Measurements from ENCODE around the gene CCDC30.
"Not testable (repeated sequence)": the region's sequence is repeated elsewhere in the genome, so short reads cannot be mapped to it uniquely, and the experiment has no call there.

Gene CCDC30

DNA sequence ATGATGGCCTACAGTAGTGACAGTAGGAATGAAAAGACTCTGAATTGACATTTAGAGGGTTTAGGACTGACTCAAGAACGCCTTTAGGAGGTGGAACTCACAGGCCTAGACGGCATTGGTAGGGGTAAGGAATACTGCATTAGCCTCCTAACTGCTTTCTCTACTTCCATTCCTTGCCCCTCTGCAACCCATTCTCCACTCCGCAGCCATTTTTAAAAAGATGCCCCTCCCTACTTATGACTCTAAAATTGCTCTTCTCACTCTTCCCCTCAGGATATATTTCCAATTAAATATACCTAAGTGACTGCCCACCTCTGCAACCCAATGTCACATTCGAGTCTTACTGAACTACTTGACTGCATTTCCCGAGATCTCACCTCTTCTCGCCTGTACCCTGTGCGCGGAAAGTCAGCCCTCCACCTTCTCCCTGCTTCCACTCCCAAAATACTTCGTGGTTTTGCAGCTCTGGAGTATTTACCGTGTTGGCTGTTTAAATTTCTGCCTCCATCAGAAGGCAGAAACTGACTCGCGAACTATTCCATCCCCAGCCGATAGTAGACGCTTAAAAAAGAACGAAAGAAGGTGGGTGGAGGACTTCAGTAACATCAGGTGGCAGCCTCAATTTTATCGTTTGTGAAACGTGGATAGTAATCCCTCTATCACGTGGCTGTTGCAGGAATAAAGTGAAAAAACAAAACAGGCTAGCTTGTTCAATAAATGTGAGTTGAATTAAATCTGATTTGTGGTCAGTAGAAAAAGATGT, 218.0 kb downstream of the CCDC30 start:
- peak overlapping the region; percentile 71 for H3K4me3 ChIP-seq (ENCODE audit: low read depth, low read length)
- H3K27ac ChIP-seq, result peak overlapping the region; percentile 80
- no peaks in the 10 kb centered on the region for H3K9me3 ChIP-seq (ENCODE audit: control insufficient read depth, low read length)
- H3K4me2 ChIP-seq (ENCODE audit: low read length), result peak overlapping the region; percentile 61
- H3K4me1 ChIP-seq, result peaks cover 8% of the 10 kb centered on the region
- peaks cover 23% of the 10 kb centered on the region for H3K79me2 ChIP-seq
- H3K27me3 ChIP-seq (ENCODE audit: control insufficient read depth, insufficient read depth, low read length), result no peaks in the 10 kb centered on the region
- TF ChIP-seq CTCF (IDR thresholded peaks at IDR 0.05), result no peak
- no peak overlapping the region for H3K9ac ChIP-seq
- H3K36me3 ChIP-seq (ENCODE audit: control insufficient read depth, insufficient read depth, low read length), result no peaks in the 10 kb centered on the region
- peak overlapping the region; percentile 84 for H2AFZ ChIP-seq

DNA sequence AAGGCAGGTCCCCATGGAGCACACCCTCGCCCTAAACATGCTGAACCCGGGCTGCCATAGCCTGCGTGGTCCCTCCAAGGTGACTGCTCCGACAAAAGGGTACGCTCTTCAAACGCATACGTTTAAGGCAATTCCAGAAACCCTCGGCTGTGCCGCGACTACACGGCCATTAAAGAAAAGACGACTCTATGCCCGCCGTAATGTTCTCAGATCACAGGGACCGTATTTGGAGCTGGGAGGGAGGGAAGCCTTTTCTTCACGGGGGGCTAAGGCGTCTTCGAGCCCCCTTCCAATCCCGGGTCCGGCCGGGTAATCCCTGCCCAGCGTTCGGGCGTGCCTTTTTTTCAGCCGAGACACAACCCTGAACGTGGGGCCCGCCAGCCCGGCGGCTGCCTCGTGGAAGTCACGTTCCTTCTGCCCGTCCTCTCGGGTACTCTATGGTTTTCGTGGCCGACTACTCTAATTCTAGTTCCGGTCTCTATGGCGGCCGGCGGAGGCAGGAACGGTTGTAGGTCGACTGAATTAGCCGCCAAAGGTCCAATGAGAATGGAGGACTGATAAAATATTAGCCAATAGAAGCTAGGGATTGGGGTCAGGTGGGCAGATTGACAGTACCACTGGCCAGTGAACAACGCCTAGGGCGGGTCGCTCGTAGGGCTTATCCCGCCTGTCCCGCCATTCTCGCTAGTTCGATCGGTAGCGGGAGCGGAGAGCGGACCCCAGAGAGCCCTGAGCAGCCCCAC, 218.8 kb downstream of the CCDC30 start, which contains the start of gene YBX1:
Gene YBX1, plus strand, starts transcription at position 678 of the 743 bp plus-strand sequence. CDS start 148 bp downstream, outside the sequence.
- no peak for TF ChIP-seq CTCF (IDR thresholded peaks at IDR 0.05)
- H3K36me3 ChIP-seq (ENCODE audit: control insufficient read depth, insufficient read depth, low read length), result no peaks in the 10 kb centered on the region
- H3K4me3 ChIP-seq (ENCODE audit: low read depth, low read length), result peak within 1 kb of the TSS; percentile 71
- peak within 1 kb of the TSS; percentile 79 for H3K4me2 ChIP-seq (ENCODE audit: low read length)
- H2AFZ ChIP-seq, result peak within 1 kb of the TSS; percentile 84
- no peaks in the 10 kb centered on the region for H3K9me3 ChIP-seq (ENCODE audit: control insufficient read depth, low read length)
- H3K27ac ChIP-seq, result peak within 1 kb of the TSS; percentile 80
- peaks cover 8% of the 10 kb centered on the region for H3K4me1 ChIP-seq
- no peaks in the 10 kb centered on the region for H3K27me3 ChIP-seq (ENCODE audit: control insufficient read depth, insufficient read depth, low read length)
- peaks cover 27% of the 10 kb centered on the region for H3K79me2 ChIP-seq
- H3K9ac ChIP-seq, result no peak within 1 kb of the TSS

DNA sequence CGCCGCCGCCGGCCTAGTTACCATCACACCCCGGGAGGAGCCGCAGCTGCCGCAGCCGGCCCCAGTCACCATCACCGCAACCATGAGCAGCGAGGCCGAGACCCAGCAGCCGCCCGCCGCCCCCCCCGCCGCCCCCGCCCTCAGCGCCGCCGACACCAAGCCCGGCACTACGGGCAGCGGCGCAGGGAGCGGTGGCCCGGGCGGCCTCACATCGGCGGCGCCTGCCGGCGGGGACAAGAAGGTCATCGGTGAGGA, 219.3 kb downstream of the CCDC30 start:
- not testable (repeated sequence) for H3K27ac ChIP-seq; H3K4me2 ChIP-seq (ENCODE audit: low read length); H3K9me3 ChIP-seq (ENCODE audit: control insufficient read depth, low read length); H3K27me3 ChIP-seq (ENCODE audit: control insufficient read depth, insufficient read depth, low read length); H3K36me3 ChIP-seq (ENCODE audit: control insufficient read depth, insufficient read depth, low read length); H3K9ac ChIP-seq; H3K4me1 ChIP-seq; H2AFZ ChIP-seq
- Histone ChIP-seq H3K4me3 (ENCODE audit: low read depth, low read length) (peak overlapping the region; percentile 71), H3K79me2 (peaks cover 32% of the 10 kb centered on the region)

DNA sequence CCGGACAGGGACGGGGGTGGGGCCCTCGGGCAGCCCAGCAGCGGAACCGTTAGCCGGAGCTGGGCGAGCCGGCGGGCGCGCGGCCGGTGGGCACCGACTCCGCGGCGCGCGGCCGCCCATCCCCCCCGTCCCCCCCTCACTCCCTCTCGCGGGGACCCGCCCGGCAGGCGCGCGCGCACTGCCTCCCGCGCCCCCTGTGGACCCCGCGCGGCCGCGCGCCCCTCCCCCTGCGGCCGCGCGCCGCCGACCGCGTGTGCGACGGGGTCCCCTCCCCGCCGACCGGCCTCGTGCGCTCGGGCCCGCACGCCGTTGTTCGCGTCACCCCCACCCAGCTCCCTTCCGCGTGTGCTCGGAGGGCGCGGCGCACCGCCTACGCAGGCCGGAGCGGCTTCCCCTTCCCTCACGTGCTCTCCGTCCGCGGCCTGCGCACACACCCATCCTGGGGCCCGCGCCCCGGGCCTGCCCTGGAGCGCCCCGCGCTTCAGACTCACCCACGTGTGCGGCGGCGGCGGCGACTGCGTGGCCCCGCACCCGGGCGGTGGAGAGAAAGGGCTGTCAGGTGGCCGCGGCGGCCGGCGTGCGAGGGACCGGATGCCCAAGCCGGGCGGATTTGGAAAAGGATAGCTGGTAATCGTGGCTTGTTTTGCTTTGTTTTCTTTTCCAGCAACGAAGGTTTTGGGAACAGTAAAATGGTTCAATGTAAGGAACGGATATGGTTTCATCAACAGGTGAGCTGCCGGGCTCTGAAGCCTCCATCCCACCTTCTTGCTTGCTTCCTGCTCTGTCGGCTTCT, 219.8 kb downstream of the CCDC30 start:
- no peaks in the 10 kb centered on the region for H3K27me3 ChIP-seq (ENCODE audit: control insufficient read depth, insufficient read depth, low read length)
- H3K4me2 ChIP-seq (ENCODE audit: low read length), result peak overlapping the region; percentile 79
- H2AFZ ChIP-seq, result peak overlapping the region; percentile 58
- no peak overlapping the region for H3K9ac ChIP-seq
- H3K36me3 ChIP-seq (ENCODE audit: control insufficient read depth, insufficient read depth, low read length), result no peaks in the 10 kb centered on the region
- no peaks in the 10 kb centered on the region for H3K9me3 ChIP-seq (ENCODE audit: control insufficient read depth, low read length)
- no peak for TF ChIP-seq CTCF (IDR thresholded peaks at IDR 0.05)
- peak overlapping the region; percentile 71 for H3K4me3 ChIP-seq (ENCODE audit: low read depth, low read length)
- peaks cover 8% of the 10 kb centered on the region for H3K4me1 ChIP-seq
- H3K79me2 ChIP-seq, result peaks cover 37% of the 10 kb centered on the region
- H3K27ac ChIP-seq, result peak overlapping the region; percentile 42

DNA sequence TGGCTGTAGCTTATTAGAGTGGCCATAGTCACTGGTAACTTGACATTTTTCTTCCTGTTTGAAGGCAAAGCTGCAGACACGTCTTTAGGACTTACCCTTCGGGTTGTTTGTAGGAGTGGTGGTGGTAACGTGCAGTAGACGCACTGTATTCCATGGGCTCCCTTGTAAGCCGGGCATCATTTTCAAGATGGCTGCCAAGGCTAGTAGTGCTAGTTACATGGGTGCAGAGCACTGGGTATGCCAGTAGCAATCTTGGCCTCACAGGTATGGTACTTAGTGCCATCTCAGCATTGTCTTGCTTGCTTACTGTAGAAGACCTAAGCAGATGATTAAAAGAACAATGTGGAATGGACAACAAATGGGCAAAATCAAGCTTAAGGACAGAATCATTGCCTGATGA, 221.1 kb downstream of the CCDC30 start:
- Histone ChIP-seq H3K27ac (no peak overlapping the region), H3K9me3 (ENCODE audit: control insufficient read depth, low read length) (no peaks in the 10 kb centered on the region), H3K9ac (no peak overlapping the region), H2AFZ (no peak overlapping the region), H3K36me3 (ENCODE audit: control insufficient read depth, insufficient read depth, low read length) (no peaks in the 10 kb centered on the region), H3K4me2 (ENCODE audit: low read length) (peak overlapping the region; percentile 79), H3K27me3 (ENCODE audit: control insufficient read depth, insufficient read depth, low read length) (no peaks in the 10 kb centered on the region), H3K4me3 (ENCODE audit: low read depth, low read length) (peak overlapping the region; percentile 63), H3K79me2 (peaks cover 42% of the 10 kb centered on the region), H3K4me1 (peaks cover 8% of the 10 kb centered on the region)
- TF ChIP-seq CTCF (IDR thresholded peaks at IDR 0.05), result no peak
